HG03095 (cell line): ENCODE data around the gene LIME1.

Experiments used
- ATAC-seq: cut with Tn5 transposase; IDR thresholded peaks from one replicate; pipeline ENCODE4 v1.9.1; 2021; ENCODE audit warnings: moderate library complexity; ENCODE audit not compliant: unreplicated experiment

LIME1 gene

GRCh38 chr20:63737945-63738686 lies 1.7 kb downstream of the LIME1 start:
- no peak for ATAC-seq

- ATAC-seq: no peak
These were observed 2.2 kb downstream of the LIME1 start for GRCh38 chr20:63738687-63739129.

GRCh38 chr20:63739130-63740069 lies 2.9 kb downstream of the LIME1 start, which contains the start of gene SLC2A4RG:
Gene SLC2A4RG (plus strand): TSS chr20:63739776. CDS start chr20:63739913, 137 bp downstream.
- peak; percentile 39 for ATAC-seq

- ATAC-seq: no peak
These were observed 3.7 kb downstream of the LIME1 start for GRCh38 chr20:63740070-63740626.

GRCh38 chr20:63740627-63741353 lies 4.3 kb downstream of the LIME1 start:
- no peak for ATAC-seq

GRCh38 chr20:63741354-63741675 lies 4.9 kb downstream of the LIME1 start:
- no peak for ATAC-seq

- ATAC-seq: no peak
These were observed 5.4 kb downstream of the LIME1 start for GRCh38 chr20:63741676-63742380.

- no peak for ATAC-seq
These were observed 6.0 kb downstream of the LIME1 start for GRCh38 chr20:63742381-63743024.

- ATAC-seq: no peak
These were observed 6.9 kb downstream of the LIME1 start for GRCh38 chr20:63743210-63743970.

- no peak for ATAC-seq
These were observed 7.7 kb downstream of the LIME1 start for GRCh38 chr20:63744158-63744557.

GRCh38 chr20:63744574-63745423 lies 8.3 kb downstream of the LIME1 start:
- ATAC-seq: no peak

GRCh38 chr20:63745424-63745805 lies 9.0 kb downstream of the LIME1 start:
- ATAC-seq: no peak

- no peak for ATAC-seq
These were observed 9.7 kb downstream of the LIME1 start for GRCh38 chr20:63745961-63746731.

GRCh38 chr20:63746751-63747315 lies 10.4 kb downstream of the LIME1 start:
- no peak for ATAC-seq

GRCh38 chr20:63747622-63748069 lies 11.2 kb downstream of the LIME1 start:
- no peak for ATAC-seq

GRCh38 chr20:63748070-63748933 lies 11.8 kb downstream of the LIME1 start:
- ATAC-seq: no peak
